H1 (cell line): ENCODE data around the gene CYP26C1. TPM values are rescaled to one million over a fixed set of nuclear protein-coding genes. Genes with fewer than 3 reads are reported as not detected.
A peak's percentile ranks its signal among the peaks of the same experiment; 100 is the strongest.

Experiments
- CTCF ChIA-PET: fragments of 300-600 bp; sonication (Branson Sonifier 250); formaldehyde crosslinking; loops from one replicate; lab custom pipeline; 2021; ENCODE audit not compliant: partially characterized antibody; lab: Charles Lee
- POLR2A ChIA-PET: fragments of 300-600 bp; sonication (Branson Sonifier 250); formaldehyde crosslinking; loops from one replicate; lab custom pipeline; 2021; ENCODE audit warnings: inconsistent platforms; ENCODE audit not compliant: partially characterized antibody; lab: Charles Lee
- DNase-seq, 2 experiments: peaks; one replicate each; pipeline versions ENCODE4 v3.0.0 to v3.0.0-alpha.2; 2010 to 2022; ENCODE audit warnings: low spot score in 2 of 2, low read depth in 1 of 2, mixed read lengths in 1 of 2
- FAIRE-seq: peaks from 2 replicates; lab custom pipeline; 2011; peaks lifted over from hg19 to GRCh38; lab: Jason Lieb, UNC
- H2AFZ ChIP-seq: 2 replicates; pipeline ENCODE4 v1.8.1; 2012; ENCODE audit warnings: low read length, inconsistent platforms
- H2AK5ac ChIP-seq: 2 replicates; pipeline ENCODE4 v1.6.1; 2013; ENCODE audit warnings: low read depth, low read length
- H2BK120ac ChIP-seq: replicated peaks from 2 replicates; pipeline ENCODE3; 2013; ENCODE audit warnings: low read depth, low read length, inconsistent platforms
- H2BK12ac ChIP-seq: 2 replicates; pipeline ENCODE4 v1.6.1; 2013; ENCODE audit warnings: low read depth, low read length
- H2BK15ac ChIP-seq: 2 replicates; pipeline ENCODE4 v1.6.1; 2013; ENCODE audit warnings: low read length
- H2BK20ac ChIP-seq: 2 replicates; pipeline ENCODE4 v1.6.1; 2013; ENCODE audit warnings: low read length
- H2BK5ac ChIP-seq: 2 replicates; pipeline ENCODE4 v1.6.1; 2013; ENCODE audit warnings: low read depth, low read length
- H3K14ac ChIP-seq: 2 replicates; pipeline ENCODE4 v1.6.1; 2013; ENCODE audit warnings: inconsistent platforms; ENCODE audit not compliant: insufficient read length
- H3K18ac ChIP-seq: 2 replicates; pipeline ENCODE4 v1.6.1; 2013; ENCODE audit warnings: low read length; ENCODE audit errors: extremely low read depth
- H3K23ac ChIP-seq: 2 replicates; pipeline ENCODE4 v1.6.1; 2013; ENCODE audit warnings: inconsistent platforms; ENCODE audit not compliant: insufficient read length
- H3K23me2 ChIP-seq: 2 replicates; pipeline ENCODE4 v1.6.1; 2013; ENCODE audit warnings: low read depth, low read length
- H3K27ac ChIP-seq: 2 replicates; pipeline ENCODE4 v1.6.1; 2011; ENCODE audit warnings: low read depth, low read length, inconsistent platforms
- H3K27me3 ChIP-seq, 4 experiments: replicated peaks in 1 of 4; 1 replicate in 1 of 4; 2 replicates in 3 of 4; pipeline versions ENCODE4 v1.6.1 to v1.8.1; 2011 to 2013; ENCODE audit warnings: low read length in 3 of 4, mild to moderate bottlenecking in 3 of 4, inconsistent platforms in 2 of 4, mixed read lengths in 2 of 4, moderate library complexity in 1 of 4; ENCODE audit not compliant: control insufficient read depth in 3 of 4, insufficient read depth in 3 of 4; ENCODE audit errors: extremely low read depth in 1 of 4
- H3K36me3 ChIP-seq, 4 experiments: 2 replicates each; pipeline versions ENCODE4 v1.6.1 to v1.8.1; 2011 to 2013; ENCODE audit warnings: mild to moderate bottlenecking in 4 of 4, low read length in 3 of 4, moderate library complexity in 2 of 4, control low read depth in 1 of 4, inconsistent platforms in 1 of 4; ENCODE audit not compliant: insufficient read depth in 4 of 4, control insufficient read depth in 2 of 4
- H3K4ac ChIP-seq: replicated peaks from 2 replicates; pipeline ENCODE3; 2013; ENCODE audit warnings: low read length, low read depth, mixed read lengths, inconsistent platforms; ENCODE audit not compliant: insufficient read length
- H3K4me1 ChIP-seq, 4 experiments: replicated peaks in 1 of 4; 1 replicate in 1 of 4; 2 replicates in 3 of 4; pipeline versions ENCODE4 v1.6.1 to v1.8.1; 2011 to 2013; ENCODE audit warnings: low read length in 3 of 4, inconsistent platforms in 2 of 4, mixed read lengths in 1 of 4; ENCODE audit not compliant: insufficient read depth in 4 of 4, control insufficient read depth in 3 of 4
- H3K4me2 ChIP-seq, 2 experiments: 2 replicates each; pipeline versions ENCODE4 v1.6.1 to v1.8.1; 2011 to 2013; ENCODE audit warnings: low read depth in 2 of 2, low read length in 2 of 2, control low read depth in 1 of 2, inconsistent platforms in 1 of 2, mild to moderate bottlenecking in 1 of 2; ENCODE audit not compliant: insufficient read depth in 1 of 2
- H3K4me3 ChIP-seq, 4 experiments: fragments of 200-600, 300-600 bp in 1 of 4; sonication (generic), shearing (Covaris generic), sonication (Bioruptor Twin) in 1 of 4; 2 replicates each; pipeline versions ENCODE4 v1.5.1 to v1.8.1; 2011 to 2016; ENCODE audit warnings: low read length in 4 of 4, low read depth in 3 of 4, control low read depth in 2 of 4, inconsistent platforms in 2 of 4, mild to moderate bottlenecking in 2 of 4, mixed read lengths in 1 of 4, moderate library complexity in 1 of 4; ENCODE audit not compliant: insufficient read depth in 2 of 4; ENCODE audit errors: extremely low read depth in 1 of 4
- H3K56ac ChIP-seq: replicated peaks from 2 replicates; pipeline ENCODE3; 2013; ENCODE audit warnings: low read depth, mild to moderate bottlenecking, mixed read lengths, low read length, inconsistent platforms; ENCODE audit not compliant: insufficient read length
- H3K79me1 ChIP-seq: 2 replicates; pipeline ENCODE4 v1.6.1; 2013; ENCODE audit warnings: low read depth, low read length, control low read depth
- H3K79me2 ChIP-seq, 2 experiments: 2 replicates each; pipeline versions ENCODE4 v1.6.1 to v1.8.1; 2012 to 2013; ENCODE audit warnings: low read length in 2 of 2, mild to moderate bottlenecking in 2 of 2, inconsistent platforms in 1 of 2; ENCODE audit not compliant: insufficient read depth in 2 of 2, control insufficient read depth in 1 of 2
- H3K9ac ChIP-seq, 4 experiments: replicated peaks in 1 of 4; 1 replicate in 1 of 4; 2 replicates in 3 of 4; pipeline versions ENCODE4 v1.6.1 to v1.8.1; 2011 to 2013; ENCODE audit warnings: low read depth in 3 of 4, low read length in 3 of 4, control low read depth in 2 of 4, mild to moderate bottlenecking in 2 of 4, moderate library complexity in 2 of 4, inconsistent platforms in 1 of 4; ENCODE audit errors: extremely low read depth in 1 of 4
- H3K9me3 ChIP-seq, 2 experiments: 2 replicates each; pipeline versions ENCODE4 v1.6.1 to v1.8.1; 2012 to 2013; ENCODE audit warnings: mild to moderate bottlenecking in 2 of 2, moderate library complexity in 2 of 2, control low read depth in 1 of 2, inconsistent platforms in 1 of 2, low read depth in 1 of 2, low read length in 1 of 2, mixed read lengths in 1 of 2; ENCODE audit not compliant: insufficient read depth in 2 of 2
- H4K20me1 ChIP-seq, 2 experiments: replicated peaks in 1 of 2; 2 replicates each; pipeline versions ENCODE3 to v1.8.1; 2011 to 2013; ENCODE audit warnings: inconsistent platforms in 2 of 2, low read length in 2 of 2, mild to moderate bottlenecking in 1 of 2; ENCODE audit not compliant: insufficient read depth in 2 of 2, control insufficient read depth in 1 of 2
- H4K5ac ChIP-seq: 2 replicates; pipeline ENCODE4 v1.6.1; 2013; ENCODE audit warnings: low read length, low read depth, mixed read lengths, inconsistent platforms; ENCODE audit not compliant: insufficient read length
- H4K8ac ChIP-seq: 2 replicates; pipeline ENCODE4 v1.8.0; 2013; ENCODE audit warnings: mild to moderate bottlenecking, moderate library complexity, low read length, inconsistent platforms; ENCODE audit not compliant: insufficient read depth; ENCODE audit errors: extremely low read depth
- H4K91ac ChIP-seq: replicated peaks from 2 replicates; pipeline ENCODE3; 2013; ENCODE audit warnings: low read length, mixed read lengths, inconsistent platforms; ENCODE audit not compliant: insufficient read length
- ASH2L ChIP-seq: fragments of 200-600, 300-600 bp; sonication (generic); IDR thresholded peaks from one replicate; pipeline ENCODE4 v1.7.1; 2017; ENCODE audit warnings: low read length
- BRCA1 ChIP-seq: IDR thresholded peaks from 2 replicates; pipeline ENCODE4 v1.6.1; 2012; ENCODE audit warnings: low read depth, low read length, improper control_type of control experiment
- GTF2F1 ChIP-seq: IDR thresholded peaks from 2 replicates; pipeline ENCODE4 v1.6.1; 2012; ENCODE audit warnings: low read depth, low read length, improper control_type of control experiment, borderline replicate concordance
- KDM1A ChIP-seq: fragments of 200-600, 300-600 bp; sonication (generic); IDR thresholded peaks from 2 replicates; pipeline ENCODE4 v1.7.1; 2016; ENCODE audit warnings: mild to moderate bottlenecking, low read length, borderline replicate concordance
- RBBP5 ChIP-seq: IDR thresholded peaks from 2 replicates; pipeline ENCODE4 v1.7.1; 2012; ENCODE audit warnings: low read depth, mild to moderate bottlenecking, inconsistent platforms, low read length, moderate library complexity, borderline replicate concordance
- RNF2 ChIP-seq: fragments of 200-900, 300-1000 bp; sonication (generic); IDR thresholded peaks from 2 replicates; pipeline ENCODE4 v1.7.1; 2016; ENCODE audit warnings: borderline replicate concordance, low read depth, mild to moderate bottlenecking, antibody characterized with exemption, low read length; ENCODE audit not compliant: poor library complexity, severe bottlenecking; ENCODE audit errors: missing control alignments
- SIX5 ChIP-seq: IDR thresholded peaks from 2 replicates; pipeline ENCODE4 v1.6.1; 2011; ENCODE audit warnings: mild to moderate bottlenecking, low read depth, low read length
- WGBS, 2 experiments: shearing (Covaris generic) in 1 of 2; methylation state at CpG; one replicate each; pipeline versions ENCODE4 v1.1.6 to v1.1.7; 2013 to 2015; ENCODE audit warnings: low lambda C conversion rate in 2 of 2, mixed read lengths in 2 of 2, inconsistent platforms in 1 of 2, low coverage in 1 of 2, missing lambda C conversion rate in 1 of 2; ENCODE audit not compliant: insufficient replicate concordance in 2 of 2, insufficient coverage in 1 of 2, insufficient read length in 1 of 2; ENCODE audit errors: extremely low coverage in 1 of 2, missing lambda C conversion rate in 1 of 2; 5-methylcytosine and 5-hydroxymethylcytosine counted together
- polyA plus RNA-seq, 7 experiments: library from polyadenylated mRNA; depleted of rRNA in 3 of 7; stranded (reverse) in 5 of 7; unstranded in 2 of 7; fragments of >200 nt in 5 of 7; fragments of 200-250 nt in 2 of 7; gene quantifications; 1 replicate in 5 of 7; 2 replicates in 1 of 7; 4 replicates in 1 of 7; pipeline versions ENCODE4 v1.2.1 to v1.2.3, GENCODE V29; 2011 to 2013; ENCODE audit warnings: missing spikeins in 2 of 7, mixed read lengths in 2 of 7
- total RNA-seq: library from RNA; stranded (reverse); fragmentation: NEBNext Ultra II Directional; extraction: Animal tissue kit (Norgen Biotek cat#: 25700); gene quantifications from 2 replicates; pipeline ENCODE4 v1.2.1, GENCODE V29; 2021
- TF ChIP-seq, protein P1 (sequence below): IDR thresholded peaks from 2 replicates; pipeline ENCODE4 v1.6.1; 2011; ENCODE audit warnings: low read length, improper control_type of control experiment
- TF ChIP-seq, protein P2 (sequence below): IDR thresholded peaks from 2 replicates; pipeline ENCODE4 v1.6.1; 2012; ENCODE audit warnings: inconsistent platforms

CYP26C1 gene
- total and polyA plus RNA-seq, 2 of the 8 experiments (the other 6 are each of a cell fraction or from before 2014, with no cell fraction given) = 0.12 to 0.28 TPM

DNA sequence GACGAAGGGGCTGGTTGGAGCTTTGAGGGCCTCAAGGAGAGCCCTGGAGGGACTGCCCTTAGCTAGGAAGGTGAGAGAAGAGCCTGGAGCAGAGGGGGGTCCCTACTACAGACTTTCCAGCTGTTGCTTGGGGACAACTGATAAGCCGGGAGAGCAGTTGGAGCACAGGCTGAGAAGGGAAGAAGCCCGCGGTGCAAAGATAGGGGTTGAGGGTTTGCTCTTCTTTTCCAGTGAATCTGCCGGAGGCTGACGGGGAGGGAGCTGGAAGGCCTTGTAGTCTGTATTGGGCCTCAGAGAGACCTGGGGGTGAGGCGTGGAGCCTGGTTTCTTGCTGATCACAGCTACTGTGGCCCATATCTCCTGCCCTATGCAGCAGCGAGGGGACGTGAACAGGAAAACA lies 36.8 kb downstream of the CYP26C1 start:
- Histone ChIP-seq H4K8ac (no peak overlapping the region; the same call in 1 of the 2 replicates), H3K56ac (no peak overlapping the region), H3K23ac (no peak overlapping the region), H3K79me2 (no peaks in the 10 kb centered on the region), H2BK120ac (no peak overlapping the region), H2BK15ac (no peak overlapping the region), H2AK5ac (no peak overlapping the region), H4K5ac (no peak overlapping the region), H3K79me1 (no peaks in the 10 kb centered on the region), H3K14ac (no peak overlapping the region), H4K20me1 (no peaks in the 10 kb centered on the region), H3K4me1 (peaks cover 0 to 2% (median 0%) of the 10 kb centered on the region in 4 experiments; a peak in 1 of 7 replicates), H3K27ac (no peak overlapping the region), H2AFZ (peak overlapping the region; percentile 84; the same call in 1 of the 2 replicates), H3K23me2 (no peaks in the 10 kb centered on the region), H3K4me2 (no peak overlapping the region), H3K27me3 (no peaks in the 10 kb centered on the region), H3K4me3 (no peak overlapping the region), H3K9me3 (no peaks in the 10 kb centered on the region), H3K36me3 (no peaks in the 10 kb centered on the region), H2BK5ac (no peak overlapping the region), H3K18ac (no peak overlapping the region), H2BK12ac (no peak overlapping the region), H3K4ac (no peak overlapping the region), H4K91ac (no peak overlapping the region), H2BK20ac (no peak overlapping the region), H3K9ac (no peak overlapping the region)
- TF ChIP-seq GTF2F1 (no peak), ASH2L (no peak), KDM1A (no peak), SIX5 (no peak), RBBP5 (no peak), RNF2 (no peak), BRCA1 (no peak)
- TF ChIP-seq, protein P1, sequence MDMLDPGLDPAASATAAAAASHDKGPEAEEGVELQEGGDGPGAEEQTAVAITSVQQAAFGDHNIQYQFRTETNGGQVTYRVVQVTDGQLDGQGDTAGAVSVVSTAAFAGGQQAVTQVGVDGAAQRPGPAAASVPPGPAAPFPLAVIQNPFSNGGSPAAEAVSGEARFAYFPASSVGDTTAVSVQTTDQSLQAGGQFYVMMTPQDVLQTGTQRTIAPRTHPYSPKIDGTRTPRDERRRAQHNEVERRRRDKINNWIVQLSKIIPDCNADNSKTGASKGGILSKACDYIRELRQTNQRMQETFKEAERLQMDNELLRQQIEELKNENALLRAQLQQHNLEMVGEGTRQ = no peak
- TF ChIP-seq, protein P2, sequence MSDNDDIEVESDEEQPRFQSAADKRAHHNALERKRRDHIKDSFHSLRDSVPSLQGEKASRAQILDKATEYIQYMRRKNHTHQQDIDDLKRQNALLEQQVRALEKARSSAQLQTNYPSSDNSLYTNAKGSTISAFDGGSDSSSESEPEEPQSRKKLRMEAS = no peak
- ChIA-PET POLR2A (no interaction called here), CTCF (interaction anchor here (0.7 to 2.3 kb wide), 10 partner anchors 10 to 260 kb away, joined by 3 to 10 read pairs (median 4); no protein-coding TSS in a partner anchor)
- whole genome bisulfite sequencing, 2 experiments = 87% methylated on average over 9 of the region's 9 CpGs; no CpG with 5 or more reads in 1 of the 2 experiments
- no peak for DNase-seq
- FAIRE-seq = no peak
